Mesothelial cell of epicardium (in vitro differentiated cells): ENCODE measurements around the gene KLHL29. TPM values are rescaled to one million over a fixed set of nuclear protein-coding genes. Genes with fewer than 3 reads are reported as not detected.

Source experiments
- DNase-seq, 2 experiments: peaks; one replicate each; pipeline ENCODE4 v3.0.0; 2021; ENCODE audit warnings: low spot score in 2 of 2; ENCODE audit not compliant: unreplicated experiment in 2 of 2
- H3K27ac Mint-ChIP-seq: 2 replicates; pipeline ENCODE4 v1.8.0; 2021; ENCODE audit warnings: mixed read lengths
- H3K27me3 Mint-ChIP-seq: 2 replicates; pipeline ENCODE4 v1.8.0; 2021; ENCODE audit warnings: low read depth, mixed read lengths
- H3K36me3 Mint-ChIP-seq: 2 replicates; pipeline ENCODE4 v1.8.0; 2021; ENCODE audit warnings: mixed read lengths
- H3K4me1 Mint-ChIP-seq: 2 replicates; pipeline ENCODE4 v1.8.0; 2021; ENCODE audit warnings: mixed read lengths
- H3K4me3 Mint-ChIP-seq: 2 replicates; pipeline ENCODE4 v1.8.0; 2021; ENCODE audit warnings: mild to moderate bottlenecking, moderate library complexity, mixed read lengths
- H3K9me3 Mint-ChIP-seq: 2 replicates; pipeline ENCODE4 v1.8.0; 2021; ENCODE audit warnings: mixed read lengths
- CTCF ChIP-seq: fragments of 200-600 bp; sonication (generic); IDR thresholded peaks from one replicate; pipeline ENCODE4 v1.5.0; 2021; ENCODE audit warnings: antibody characterized with exemption; ENCODE audit not compliant: unreplicated experiment
- total RNA-seq: library from RNA; stranded (reverse); gene quantifications from 3 replicates; pipeline ENCODE4 v1.2.1, GENCODE V29; 2021

The KLHL29 gene
- total RNA-seq, 1 donor from 2014 or later, result 28.3 TPM

GRCh38 chr2:23441414-23441813, 56.4 kb downstream of the KLHL29 start:
- no peak for TF ChIP-seq CTCF
- no peak overlapping the region for H3K4me3 Mint-ChIP-seq
- H3K27me3 Mint-ChIP-seq, result no peaks in the 10 kb centered on the region
- DNase-seq, result no peak
- no peak overlapping the region for H3K27ac Mint-ChIP-seq
- H3K4me1 Mint-ChIP-seq, result peaks cover 5% of the 10 kb centered on the region
- peaks cover 9% of the 10 kb centered on the region for H3K36me3 Mint-ChIP-seq
- H3K9me3 Mint-ChIP-seq, result no peaks in the 10 kb centered on the region

GRCh38 chr2:23445450-23445868, 60.5 kb downstream of the KLHL29 start:
- Mint-ChIP-seq H3K4me1 (no peaks in the 10 kb centered on the region), H3K27me3 (no peaks in the 10 kb centered on the region), H3K9me3 (no peaks in the 10 kb centered on the region), H3K36me3 (peaks cover 7% of the 10 kb centered on the region), H3K4me3 (no peak overlapping the region), H3K27ac (no peak overlapping the region)
- DNase-seq, result no peak
- no peak for TF ChIP-seq CTCF

GRCh38 chr2:23446916-23447315, 61.9 kb downstream of the KLHL29 start:
- H3K36me3 Mint-ChIP-seq, result peaks cover 7% of the 10 kb centered on the region
- DNase-seq, result no peak
- no peaks in the 10 kb centered on the region for H3K9me3 Mint-ChIP-seq
- no peaks in the 10 kb centered on the region for H3K27me3 Mint-ChIP-seq
- H3K4me1 Mint-ChIP-seq, result no peaks in the 10 kb centered on the region
- TF ChIP-seq CTCF, result no peak
- no peak overlapping the region for H3K27ac Mint-ChIP-seq
- H3K4me3 Mint-ChIP-seq, result no peak overlapping the region

GRCh38 chr2:23447405-23447804, 62.4 kb downstream of the KLHL29 start:
- TF ChIP-seq CTCF, result no peak

GRCh38 chr2:23448906-23449305, 63.9 kb downstream of the KLHL29 start:
- no peak for TF ChIP-seq CTCF
- Mint-ChIP-seq H3K4me1 (peaks cover 11% of the 10 kb centered on the region), H3K9me3 (no peaks in the 10 kb centered on the region), H3K36me3 (no peaks in the 10 kb centered on the region), H3K27me3 (no peaks in the 10 kb centered on the region), H3K27ac (no peak overlapping the region), H3K4me3 (no peak overlapping the region)
- no peak for DNase-seq

More at GRCh38 chr2:23447405-23447804, 62.4 kb downstream of the KLHL29 start:
- Mint-ChIP-seq H3K9me3 (no peaks in the 10 kb centered on the region), H3K4me3 (no peak overlapping the region), H3K36me3 (peaks cover 4% of the 10 kb centered on the region), H3K27me3 (no peaks in the 10 kb centered on the region), H3K4me1 (no peaks in the 10 kb centered on the region), H3K27ac (no peak overlapping the region)
- DNase-seq, result no peak

GRCh38 chr2:23449413-23449812, 64.4 kb downstream of the KLHL29 start:
- Mint-ChIP-seq H3K27ac (no peak overlapping the region), H3K9me3 (no peaks in the 10 kb centered on the region), H3K4me3 (no peak overlapping the region), H3K27me3 (no peaks in the 10 kb centered on the region), H3K4me1 (peaks cover 15% of the 10 kb centered on the region), H3K36me3 (no peaks in the 10 kb centered on the region)
- no peak for DNase-seq
- TF ChIP-seq CTCF, result no peak
